ENCODE measurements around the gene PTP4A2. TPM values are rescaled to one million over a fixed set of nuclear protein-coding genes. Genes with fewer than 3 reads are reported as not detected.

Gene PTP4A2
- total RNA-seq, 2 donors from 2014 or later, result 133 to 196 TPM

- Histone ChIP-seq H3K9me3 (no peaks in the 10 kb centered on the region), H3K27me3 (replicated peaks; ENCODE audit: insufficient read depth) (no peaks in the 10 kb centered on the region), H3K4me1 (replicated peaks) (no peaks in the 10 kb centered on the region), H3K36me3 (no peaks in the 10 kb centered on the region), H3K27ac (no peak overlapping the region), H3K4me3 (no peak overlapping the region)
- TF ChIP-seq POLR2AphosphoS5 (IDR thresholded peaks at IDR 0.05) (no peak), POLR2A (IDR thresholded peaks at IDR 0.05) (no peak), CTCF (IDR thresholded peaks at IDR 0.05) (no peak)
- DNase-seq (ENCODE audit: low spot score), result no peak
- 92% methylated on average over 2 of the region's 2 CpGs for WGBS
- intact Hi-C loops (cut with DNase I), result no loop called here
These were observed 32.5 kb downstream of the PTP4A2 start for GRCh38 chr1:31905681-31906080.

- H3K4me1 ChIP-seq (replicated peaks), result no peaks in the 10 kb centered on the region
- no peak overlapping the region for H3K4me3 ChIP-seq
- DNase-seq (ENCODE audit: low spot score), result no peak
- no peak overlapping the region for H3K27ac ChIP-seq
- no peaks in the 10 kb centered on the region for H3K36me3 ChIP-seq
- TF ChIP-seq POLR2A (IDR thresholded peaks at IDR 0.05), result no peak
- no peak for TF ChIP-seq CTCF (IDR thresholded peaks at IDR 0.05)
- no peak for TF ChIP-seq POLR2AphosphoS5 (IDR thresholded peaks at IDR 0.05)
- intact Hi-C loops (cut with DNase I), result no loop called here
- no peaks in the 10 kb centered on the region for H3K27me3 ChIP-seq (replicated peaks; ENCODE audit: insufficient read depth)
- WGBS, result 91% methylated on average over 6 of the region's 6 CpGs
- no peaks in the 10 kb centered on the region for H3K9me3 ChIP-seq
These were observed 33.1 kb downstream of the PTP4A2 start for GRCh38 chr1:31905093-31905509.

- Histone ChIP-seq H3K4me1 (replicated peaks) (no peaks in the 10 kb centered on the region), H3K9me3 (no peaks in the 10 kb centered on the region), H3K36me3 (no peaks in the 10 kb centered on the region), H3K27me3 (replicated peaks; ENCODE audit: insufficient read depth) (no peaks in the 10 kb centered on the region), H3K27ac (no peak overlapping the region), H3K4me3 (no peak overlapping the region)
- 93% methylated on average over 9 of the region's 9 CpGs for WGBS
- DNase-seq (ENCODE audit: low spot score), result no peak
- TF ChIP-seq POLR2AphosphoS5 (IDR thresholded peaks at IDR 0.05) (no peak), POLR2A (IDR thresholded peaks at IDR 0.05) (no peak), CTCF (IDR thresholded peaks at IDR 0.05) (no peak)
- intact Hi-C loops (cut with DNase I), result no loop called here
These were observed 33.7 kb downstream of the PTP4A2 start for GRCh38 chr1:31904339-31905092.

GRCh38 chr1:31902510-31902860, 35.7 kb downstream of the PTP4A2 start:
- intact Hi-C loops (cut with DNase I), result no loop called here
- H3K27ac ChIP-seq, result no peak overlapping the region
- WGBS, result 98% methylated on average over 5 of the region's 5 CpGs
- no peaks in the 10 kb centered on the region for H3K27me3 ChIP-seq (replicated peaks; ENCODE audit: insufficient read depth)
- no peaks in the 10 kb centered on the region for H3K36me3 ChIP-seq
- H3K9me3 ChIP-seq, result no peaks in the 10 kb centered on the region
- H3K4me3 ChIP-seq, result no peak overlapping the region
- H3K4me1 ChIP-seq (replicated peaks), result peaks cover 8% of the 10 kb centered on the region
- no peak for TF ChIP-seq CTCF (IDR thresholded peaks at IDR 0.05)
- DNase-seq (ENCODE audit: low spot score), result no peak

- Histone ChIP-seq H3K9me3 (no peaks in the 10 kb centered on the region), H3K4me1 (replicated peaks) (peaks cover 8% of the 10 kb centered on the region), H3K36me3 (no peaks in the 10 kb centered on the region), H3K27me3 (replicated peaks; ENCODE audit: insufficient read depth) (no peaks in the 10 kb centered on the region), H3K4me3 (no peak overlapping the region), H3K27ac (no peak overlapping the region)
- no peak for DNase-seq (ENCODE audit: low spot score)
- no peak for TF ChIP-seq POLR2AphosphoS5 (IDR thresholded peaks at IDR 0.05)
- no peak for TF ChIP-seq POLR2A (IDR thresholded peaks at IDR 0.05)
- no peak for TF ChIP-seq CTCF (IDR thresholded peaks at IDR 0.05)
- intact Hi-C loops (cut with DNase I), result no loop called here
- 97% methylated on average over 6 of the region's 6 CpGs for WGBS
These were observed 36.2 kb downstream of the PTP4A2 start for GRCh38 chr1:31901838-31902509.
